Endothelial cell of umbilical vein (primary cell): ENCODE results near the gene SLC25A26. TPM values are rescaled to one million over a fixed set of nuclear protein-coding genes. Genes with fewer than 3 reads are reported as not detected.

ENCODE experiments used
- BruUV-seq: library from RNA; stranded (reverse); fragments of 400-500 nt; replicated peaks from 2 replicates; lab custom pipeline; 2021; lab: Mats Ljungman, UMichigan
- CTCF ChIA-PET: fragments of 300-600, 350-600 bp; sonication (Branson Sonifier 250); formaldehyde crosslinking; loops from one replicate; lab custom pipeline; 2021; ENCODE audit warnings: antibody characterized with exemption, inconsistent platforms; lab: Charles Lee
- POLR2A ChIA-PET: fragments of 300-600, 350-600 bp; sonication (Branson Sonifier 250); formaldehyde crosslinking; loops from one replicate; lab custom pipeline; 2021; ENCODE audit warnings: antibody characterized with exemption, inconsistent platforms; lab: Charles Lee
- DNase-seq: peaks from one replicate; pipeline ENCODE4 v3.0.0-alpha.2; 2011; ENCODE audit warnings: low read depth, low spot score
- FAIRE-seq: peaks from 2 replicates; lab custom pipeline; 2011; peaks lifted over from hg19 to GRCh38; lab: Jason Lieb, UNC
- H2AFZ ChIP-seq: 2 replicates; pipeline ENCODE4 v1.6.0; 2012; ENCODE audit warnings: low read depth, low read length, control low read depth, inconsistent platforms
- H3K27ac ChIP-seq: 2 replicates; pipeline ENCODE4 v1.5.1; 2011; ENCODE audit warnings: low read depth, mild to moderate bottlenecking, control low read depth, low read length, moderate library complexity; ENCODE audit not compliant: insufficient read depth
- H3K27me3 ChIP-seq, 2 experiments: 2 replicates each; pipeline versions ENCODE4 v1.6.0 to v1.6.1; 2011; ENCODE audit warnings: low read length in 2 of 2, mixed read lengths in 1 of 2; ENCODE audit not compliant: control insufficient read depth in 2 of 2, insufficient read depth in 2 of 2
- H3K36me3 ChIP-seq, 2 experiments: 2 replicates in 1 of 2; 3 replicates in 1 of 2; pipeline ENCODE4 v1.5.1; 2011; ENCODE audit warnings: low read length in 2 of 2, mild to moderate bottlenecking in 1 of 2, moderate library complexity in 1 of 2; ENCODE audit not compliant: control insufficient read depth in 2 of 2, insufficient read depth in 2 of 2; ENCODE audit errors: extremely low read depth in 1 of 2
- H3K4me1 ChIP-seq: 3 replicates; pipeline ENCODE4 v1.5.1; 2011; ENCODE audit warnings: mild to moderate bottlenecking, low read length; ENCODE audit not compliant: control insufficient read depth, insufficient read depth; ENCODE audit errors: extremely low read depth
- H3K4me2 ChIP-seq: 2 replicates; pipeline ENCODE4 v1.6.1; 2011; ENCODE audit warnings: low read length, control low read depth, mixed read lengths; ENCODE audit not compliant: insufficient read depth
- H3K4me3 ChIP-seq, 3 experiments: fragments of 200-600 bp in 1 of 3; sonication (generic), shearing (Covaris generic) in 1 of 3; replicated peaks in 1 of 3; 2 replicates each; pipeline ENCODE4 v1.5.1; 2011 to 2016; ENCODE audit warnings: control low read depth in 3 of 3, low read length in 3 of 3, mild to moderate bottlenecking in 2 of 3, inconsistent platforms in 1 of 3, low read depth in 1 of 3, moderate library complexity in 1 of 3; ENCODE audit not compliant: insufficient read depth in 1 of 3
- H3K79me2 ChIP-seq: 2 replicates; pipeline ENCODE4 v1.6.0; 2012; ENCODE audit warnings: low read length, inconsistent platforms; ENCODE audit not compliant: control insufficient read depth, insufficient read depth
- H3K9ac ChIP-seq: replicated peaks from 2 replicates; pipeline ENCODE3; 2011; ENCODE audit warnings: low read length, control low read depth; ENCODE audit not compliant: insufficient read depth; ENCODE audit errors: extremely low read depth
- H3K9me1 ChIP-seq: replicated peaks from 3 replicates; pipeline ENCODE4 v1.6.0; 2011; ENCODE audit warnings: mild to moderate bottlenecking, low read length; ENCODE audit not compliant: control insufficient read depth, insufficient read depth; ENCODE audit errors: extremely low read depth
- H3K9me3 ChIP-seq: replicated peaks from 2 replicates; pipeline ENCODE4 v1.5.1; 2012; ENCODE audit warnings: low read length, inconsistent platforms; ENCODE audit not compliant: control insufficient read depth, insufficient read depth
- H4K20me1 ChIP-seq: replicated peaks from 2 replicates; pipeline ENCODE3; 2011; ENCODE audit warnings: mild to moderate bottlenecking, low read length; ENCODE audit not compliant: control insufficient read depth, insufficient read depth; ENCODE audit errors: extremely low read depth
- CTCF ChIP-seq, 2 donors: IDR thresholded peaks; 1 replicate in 1 of 2; 2 replicates in 1 of 2; pipeline ENCODE4 v1.5.1; 2011; ENCODE audit warnings: low read length in 2 of 2, mild to moderate bottlenecking in 2 of 2, moderate library complexity in 2 of 2, control low read depth in 1 of 2, inconsistent platforms in 1 of 2, low read depth in 1 of 2; ENCODE audit not compliant: insufficient read depth in 1 of 2; ENCODE audit errors: extremely low read depth in 1 of 2
- EZH2 ChIP-seq: IDR thresholded peaks from 2 replicates; pipeline ENCODE4 v1.6.1; 2012; ENCODE audit warnings: borderline replicate concordance, low read depth, mild to moderate bottlenecking, moderate library complexity, low read length, inconsistent platforms; ENCODE audit not compliant: severe bottlenecking
- FOS ChIP-seq: IDR thresholded peaks from 2 replicates; pipeline ENCODE4 v1.6.1; 2011; ENCODE audit warnings: mild to moderate bottlenecking, low read length, moderate library complexity, borderline replicate concordance; ENCODE audit not compliant: insufficient read depth
- GATA2 ChIP-seq: IDR thresholded peaks from 2 replicates; pipeline ENCODE4 v1.7.0; 2011; ENCODE audit warnings: low read depth, mild to moderate bottlenecking, moderate library complexity, mixed read lengths, low read length; ENCODE audit not compliant: insufficient read length, insufficient read depth
- JUN ChIP-seq: IDR thresholded peaks from 2 replicates; pipeline ENCODE4 v1.6.1; 2011; ENCODE audit warnings: borderline replicate concordance, low read depth; ENCODE audit not compliant: insufficient read length, insufficient read depth
- MAX ChIP-seq: IDR thresholded peaks from 2 replicates; pipeline ENCODE4 v1.6.1; 2011; ENCODE audit not compliant: insufficient read depth, insufficient read length
- MYC ChIP-seq: IDR thresholded peaks from one replicate; pipeline ENCODE4 v1.6.1; 2011; ENCODE audit warnings: mild to moderate bottlenecking, low read depth, low read length
- POLR2A ChIP-seq: IDR thresholded peaks from 2 replicates; pipeline ENCODE4 v1.6.1; 2012; ENCODE audit warnings: low read depth, mild to moderate bottlenecking, control low read depth, low read length
- POLR2AphosphoS5 ChIP-seq: IDR thresholded peaks from 2 replicates; pipeline ENCODE4 v1.6.1; 2012; ENCODE audit warnings: low read depth, mild to moderate bottlenecking, control low read depth, low read length, moderate library complexity; ENCODE audit not compliant: insufficient read depth
- dilution Hi-C: fragments of 300-500 bp; cut with MboI; formaldehyde crosslinking; loops from one replicate; pipeline ENCODE4 v1.15.0; 2019; ENCODE audit warnings: low sequenced_read_pairs; ENCODE audit not compliant: extremely low pct_ligation_motif_present
- intact Hi-C: fragments of 100-400 bp; cut with micrococcal nuclease; formaldehyde crosslinking; loops from one replicate; pipeline ENCODE4 v1.10.0; 2022
- polyA plus RNA-seq, 4 experiments: library from polyadenylated mRNA; depleted of rRNA in 3 of 4; stranded (reverse) in 3 of 4; unstranded in 1 of 4; fragments of >200 nt; gene quantifications; 2 replicates each; pipeline versions ENCODE4 v1.2.1 to v1.2.3, GENCODE V29; 2011 to 2012; ENCODE audit warnings: missing spikeins in 1 of 4
- total RNA-seq: library from RNA; stranded (reverse); gene quantifications from 2 replicates; pipeline ENCODE4 v1.2.3, GENCODE V29; 2021

Gene SLC25A26
- total and polyA plus RNA-seq, 2 donors (not counting 3 experiments of a cell fraction or from before 2014, with no cell fraction given): 11.8 to 23.5 TPM

- Histone ChIP-seq H3K36me3 (no peaks in the 10 kb centered on the region), H4K20me1 (no peaks in the 10 kb centered on the region), H3K9me1 (no peaks in the 10 kb centered on the region), H3K9me3 (no peaks in the 10 kb centered on the region), H3K4me2 (no peak overlapping the region), H3K79me2 (no peaks in the 10 kb centered on the region), H3K4me3 (no peak overlapping the region), H2AFZ (no peak overlapping the region), H3K27me3 (no peaks in the 10 kb centered on the region), H3K9ac (no peak overlapping the region), H3K27ac (no peak overlapping the region), H3K4me1 (peaks cover 16% of the 10 kb centered on the region)
- ChIA-PET CTCF (interaction anchor here (2.0 kb wide), 1 partner anchor 22 kb away, joined by 10 read pairs; no protein-coding TSS in a partner anchor), POLR2A (no interaction called here)
- BruUV-seq: no TSS peak
- DNase-seq (no peak), FAIRE-seq (no peak)
- no peak for TF ChIP-seq CTCF (IDR thresholded peaks at IDR 0.05; ENCODE audit: extremely low read depth in 1 of 2, insufficient read depth in 1 of 2, low read depth in 1 of 2, low read length in 2 of 2)
- no peak for TF ChIP-seq JUN
- no peak for TF ChIP-seq POLR2A
- no peak for TF ChIP-seq EZH2
- no peak for TF ChIP-seq GATA2
- TF ChIP-seq MAX: no peak
- no peak for TF ChIP-seq FOS
- no peak for TF ChIP-seq MYC
- TF ChIP-seq POLR2AphosphoS5: no peak
- intact Hi-C loops (no loop called here), dilution Hi-C loops (no loop called here)
Observed at GRCh38 chr3:66355997-66356396, 135.2 kb downstream of the SLC25A26 start.
